ENCODE results near the gene OR52I2.

GRCh38 chr11:4565371-4565770, 16.2 kb upstream of the OR52I2 start:
- TF ChIP-seq CTCF (IDR thresholded peaks at IDR 0.05; ENCODE audit: low read depth, low read length, poor library complexity, severe bottlenecking) (no peak), EZH2phosphoT487 (IDR thresholded peaks at IDR 0.05; ENCODE audit: borderline replicate concordance, low read length) (no peak)
